A673 (cell line): Measurements from ENCODE around the gene ZNF625. TPM values are rescaled to one million over a fixed set of nuclear protein-coding genes. Genes with fewer than 3 reads are reported as not detected.
"Not testable (repeated sequence)": the region's sequence is repeated elsewhere in the genome, so short reads cannot be mapped to it uniquely, and the experiment has no call there.

Source experiments
- BruUV-seq: library from RNA; stranded (reverse); fragments of 400-500 nt; replicated peaks from 2 replicates; lab custom pipeline; 2021; lab: Mats Ljungman, UMichigan
- CTCF ChIA-PET: fragments of 300-600 bp; sonication (Branson Sonifier 250); formaldehyde crosslinking; loops from one replicate; lab custom pipeline; 2022; ENCODE audit warnings: antibody characterized with exemption; lab: Charles Lee
- POLR2A ChIA-PET: fragments of 300-600 bp; sonication (Branson Sonifier 250); formaldehyde crosslinking; loops from one replicate; lab custom pipeline; 2022; ENCODE audit warnings: antibody characterized with exemption; ENCODE audit not compliant: low non-redundant PET; lab: Charles Lee
- DNase-seq: peaks from one replicate; pipeline ENCODE4 v3.0.0-alpha.2; 2015; ENCODE audit warnings: low spot score
- H3K27ac ChIP-seq: fragments of 200-600 bp; sonication (generic); 2 replicates; pipeline ENCODE4 v1.5.1; 2016; ENCODE audit warnings: mixed run types, low read depth, mild to moderate bottlenecking, mixed read lengths, antibody characterized with exemption, low read length; ENCODE audit not compliant: poor library complexity, severe bottlenecking
- H3K27me3 ChIP-seq: fragments of 200-600 bp; sonication (generic); replicated peaks from 2 replicates; pipeline ENCODE4 v1.6.1; 2017; ENCODE audit warnings: mixed run types, low read depth, mild to moderate bottlenecking, mixed read lengths, antibody characterized with exemption, low read length; ENCODE audit not compliant: insufficient read depth, poor library complexity
- H3K36me3 ChIP-seq: fragments of 200-600 bp; sonication (generic); 2 replicates; pipeline ENCODE4 v1.6.1; 2016; ENCODE audit warnings: mixed run types, mild to moderate bottlenecking, mixed read lengths, antibody characterized with exemption, low read length; ENCODE audit not compliant: insufficient read depth, poor library complexity, severe bottlenecking
- H3K4me1 ChIP-seq: fragments of 200-600 bp; sonication (generic); 2 replicates; pipeline ENCODE4 v1.6.1; 2017; ENCODE audit warnings: mixed run types, mild to moderate bottlenecking, mixed read lengths, antibody characterized with exemption, low read length; ENCODE audit not compliant: insufficient read depth, poor library complexity, severe bottlenecking
- H3K4me3 ChIP-seq: fragments of 200-600 bp; sonication (generic); 2 replicates; pipeline ENCODE4 v1.5.1; 2016; ENCODE audit warnings: low read depth, mixed run types, mild to moderate bottlenecking, mixed read lengths, low read length; ENCODE audit not compliant: poor library complexity, severe bottlenecking
- H3K9me3 ChIP-seq: fragments of 200-600 bp; sonication (generic); 2 replicates; pipeline ENCODE4 v1.6.1; 2016; ENCODE audit warnings: mixed run types, low read depth, mild to moderate bottlenecking, mixed read lengths, antibody characterized with exemption, low read length; ENCODE audit not compliant: poor library complexity, severe bottlenecking
- EZH2 ChIP-seq: fragments of 200-600 bp; sonication (generic); IDR thresholded peaks from 2 replicates; pipeline ENCODE4 v1.6.1; 2017; ENCODE audit warnings: borderline replicate concordance, low read depth, mild to moderate bottlenecking, mixed read lengths, antibody characterized with exemption, low read length; ENCODE audit not compliant: poor library complexity, severe bottlenecking
- intact Hi-C: fragments of 100-400 bp; cut with micrococcal nuclease; formaldehyde crosslinking; loops from one replicate; pipeline ENCODE4 v1.10.0; 2022; ENCODE audit not compliant: unreplicated experiment
- total RNA-seq: library from RNA; stranded (reverse); gene quantifications from 2 replicates; pipeline ENCODE4 v1.2.3, GENCODE V29; 2021
- TF ChIP-seq, protein P1 (sequence below): fragments of 300-800, 200-600 bp; sonication (generic); conservative IDR thresholded peaks from 2 replicates; pipeline ENCODE4 v1.5.1; 2017; ENCODE audit warnings: low read depth, mild to moderate bottlenecking, antibody characterized with exemption, low read length, moderate library complexity, mixed read lengths

The ZNF625 gene
- total RNA-seq, 1 experiment from 2014 or later = 9.1 TPM

DNA sequence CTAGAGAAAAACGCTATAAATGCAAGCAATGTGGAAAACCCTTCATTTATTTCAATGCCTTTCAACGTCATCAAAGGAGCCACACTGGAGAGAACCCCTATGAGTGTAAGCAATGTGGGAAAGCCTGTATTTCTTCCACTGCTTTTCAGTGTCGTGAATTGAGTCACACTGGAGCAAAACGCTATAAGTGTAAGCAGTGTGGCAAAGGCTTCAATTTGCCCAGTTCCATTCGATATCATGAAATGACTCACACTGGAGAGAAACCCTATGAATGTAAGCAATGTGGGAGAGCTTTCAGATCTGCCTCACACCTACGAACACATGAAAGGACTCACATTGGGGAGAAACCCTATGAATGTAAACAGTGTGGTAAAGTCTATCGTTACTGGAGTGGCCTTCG is 43.8 kb downstream of the ZNF625 start:
- no TSS peak for BruUV-seq

DNA sequence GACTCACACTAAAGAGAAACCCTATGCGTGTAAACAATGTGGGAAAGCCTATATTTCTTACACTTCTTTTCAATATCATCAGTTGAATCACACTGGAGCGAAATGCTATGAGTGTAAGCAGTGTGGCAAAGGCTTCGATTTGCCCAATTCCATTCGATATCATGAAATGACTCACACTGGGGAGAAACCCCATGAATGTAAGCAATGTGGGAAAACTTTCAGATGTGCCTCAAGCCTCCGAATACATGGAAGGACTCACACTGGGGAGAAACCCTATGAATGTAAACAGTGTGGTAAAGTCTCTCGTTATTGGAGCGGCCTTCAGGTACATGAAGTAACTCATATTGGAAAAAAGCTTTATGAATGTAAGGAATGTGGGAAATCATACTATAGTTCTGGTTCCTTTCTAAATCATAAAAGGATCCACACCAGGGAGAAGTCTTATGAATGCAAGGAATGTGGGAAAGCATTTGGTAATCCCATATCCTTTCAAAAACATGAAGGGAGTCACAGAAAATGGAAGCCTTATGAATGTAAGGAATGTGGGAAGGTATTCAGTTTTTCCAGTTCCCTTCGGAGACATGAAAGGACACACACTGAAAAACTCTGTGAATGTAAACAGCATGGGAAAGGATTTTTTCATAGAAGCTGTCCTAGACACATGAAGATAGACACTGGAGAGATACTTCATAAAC is 44.4 kb downstream of the ZNF625 start:
- ChIA-PET CTCF (no interaction called here), POLR2A (no interaction called here)
- Histone ChIP-seq H3K27ac (no peak overlapping the region), H3K4me1 (no peaks in the 10 kb centered on the region), H3K9me3 (peaks cover 55% of the 10 kb centered on the region), H3K27me3 (no peaks in the 10 kb centered on the region), H3K36me3 (peaks cover 50% of the 10 kb centered on the region), H3K4me3 (no peak overlapping the region)
- DNase-seq = no peak
- BruUV-seq = no TSS peak
- TF ChIP-seq EZH2 = no peak
- TF ChIP-seq, protein P1, sequence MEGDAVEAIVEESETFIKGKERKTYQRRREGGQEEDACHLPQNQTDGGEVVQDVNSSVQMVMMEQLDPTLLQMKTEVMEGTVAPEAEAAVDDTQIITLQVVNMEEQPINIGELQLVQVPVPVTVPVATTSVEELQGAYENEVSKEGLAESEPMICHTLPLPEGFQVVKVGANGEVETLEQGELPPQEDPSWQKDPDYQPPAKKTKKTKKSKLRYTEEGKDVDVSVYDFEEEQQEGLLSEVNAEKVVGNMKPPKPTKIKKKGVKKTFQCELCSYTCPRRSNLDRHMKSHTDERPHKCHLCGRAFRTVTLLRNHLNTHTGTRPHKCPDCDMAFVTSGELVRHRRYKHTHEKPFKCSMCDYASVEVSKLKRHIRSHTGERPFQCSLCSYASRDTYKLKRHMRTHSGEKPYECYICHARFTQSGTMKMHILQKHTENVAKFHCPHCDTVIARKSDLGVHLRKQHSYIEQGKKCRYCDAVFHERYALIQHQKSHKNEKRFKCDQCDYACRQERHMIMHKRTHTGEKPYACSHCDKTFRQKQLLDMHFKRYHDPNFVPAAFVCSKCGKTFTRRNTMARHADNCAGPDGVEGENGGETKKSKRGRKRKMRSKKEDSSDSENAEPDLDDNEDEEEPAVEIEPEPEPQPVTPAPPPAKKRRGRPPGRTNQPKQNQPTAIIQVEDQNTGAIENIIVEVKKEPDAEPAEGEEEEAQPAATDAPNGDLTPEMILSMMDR = no peak
- intact Hi-C loops = no loop called here

More for the DNA sequence above, 43.8 kb downstream of the ZNF625 start:
- H3K27ac ChIP-seq = no peak overlapping the region
- CTCF ChIA-PET = no interaction called here
- H3K4me1 ChIP-seq = no peaks in the 10 kb centered on the region
- peaks cover 54% of the 10 kb centered on the region for H3K9me3 ChIP-seq
- intact Hi-C loops = no loop called here
- H3K36me3 ChIP-seq = peaks cover 50% of the 10 kb centered on the region
- TF ChIP-seq, protein P1 = no peak
- no peak for TF ChIP-seq EZH2
- DNase-seq = no peak
- POLR2A ChIA-PET = no interaction called here
- H3K27me3 ChIP-seq = no peaks in the 10 kb centered on the region
- H3K4me3 ChIP-seq = no peak overlapping the region

DNA sequence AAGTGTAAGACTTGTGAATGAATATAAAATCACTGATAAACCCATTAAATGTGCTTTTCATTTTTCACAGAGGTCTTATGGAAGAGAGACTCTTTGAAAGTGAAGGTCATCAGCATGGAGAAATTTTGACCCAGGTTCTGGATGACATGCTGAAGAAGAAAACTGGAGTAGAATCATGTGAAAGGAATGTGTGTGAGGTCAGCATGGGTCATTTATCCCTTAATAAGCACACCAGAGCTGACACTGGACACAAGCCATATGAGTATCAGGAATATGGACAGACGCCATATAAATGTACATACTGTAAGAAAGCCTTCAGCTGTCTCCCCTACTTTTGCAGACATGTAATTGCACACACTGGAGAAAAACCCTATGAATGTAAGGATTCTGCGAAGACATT is 45.4 kb downstream of the ZNF625 start:
- ChIA-PET CTCF (no interaction called here), POLR2A (no interaction called here)
- Histone ChIP-seq H3K27ac (no peak overlapping the region), H3K4me1 (no peaks in the 10 kb centered on the region), H3K27me3 (no peaks in the 10 kb centered on the region), H3K36me3 (peaks cover 55% of the 10 kb centered on the region), H3K9me3 (peaks cover 64% of the 10 kb centered on the region), H3K4me3 (no peak overlapping the region)
- TF ChIP-seq, protein P1 = no peak
- TF ChIP-seq EZH2 = no peak
- no TSS peak for BruUV-seq
- DNase-seq = no peak
- intact Hi-C loops = no loop called here

DNA sequence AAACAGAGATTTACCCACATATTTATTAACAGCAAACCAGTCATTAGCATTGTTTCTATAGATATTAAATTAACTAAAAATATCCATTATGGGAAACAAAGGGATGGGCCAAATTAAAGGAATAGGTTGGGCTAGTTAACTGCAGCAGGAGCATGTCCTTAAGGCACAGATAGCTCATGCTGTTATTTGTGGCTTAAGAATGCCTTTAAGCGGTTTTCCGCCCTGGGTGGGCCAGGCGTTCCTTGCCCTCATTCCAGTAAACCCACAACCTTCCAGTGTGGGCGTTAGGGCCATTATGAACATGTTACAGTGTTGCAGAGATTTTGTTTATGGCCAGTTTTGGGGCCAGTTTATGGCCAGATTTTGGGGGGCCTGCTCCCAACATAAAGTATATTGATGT is 52.6 kb downstream of the ZNF625 start:
- H3K4me3 ChIP-seq, intact Hi-C loops, H3K27me3 ChIP-seq, H3K4me1 ChIP-seq, POLR2A ChIA-PET, H3K36me3 ChIP-seq, H3K27ac ChIP-seq, DNase-seq, CTCF ChIA-PET, BruUV-seq: not testable (repeated sequence)
- H3K9me3 ChIP-seq = peaks cover 31% of the 10 kb centered on the region
